ENCODE data around the gene TBC1D7.

The TBC1D7 gene

GRCh38 chr6:13282393-13283069 lies 45.8 kb downstream of the TBC1D7 start:
- no peak overlapping the region for H3K27ac ChIP-seq
- no peak for TF ChIP-seq CTCF (conservative IDR thresholded peaks at IDR 0.05)

GRCh38 chr6:13281686-13282085 lies 46.7 kb downstream of the TBC1D7 start:
- no peak overlapping the region for H3K27ac ChIP-seq
- TF ChIP-seq CTCF (conservative IDR thresholded peaks at IDR 0.05) = no peak

- TF ChIP-seq CTCF (conservative IDR thresholded peaks at IDR 0.05) = no peak
- H3K27ac ChIP-seq = no peak overlapping the region
Measured at GRCh38 chr6:13280254-13280653, 48.1 kb downstream of the TBC1D7 start.

- H3K27ac ChIP-seq = no peak overlapping the region
- no peak for TF ChIP-seq CTCF (conservative IDR thresholded peaks at IDR 0.05)
Measured at GRCh38 chr6:13278991-13279390, 49.3 kb downstream of the TBC1D7 start.

GRCh38 chr6:13278164-13278563 lies 50.2 kb downstream of the TBC1D7 start:
- TF ChIP-seq CTCF (conservative IDR thresholded peaks at IDR 0.05) = 0 out of 2 replicates have a peak, but pooled peaks have one; percentile 7
- H3K27ac ChIP-seq = no peak overlapping the region

- no peak for TF ChIP-seq CTCF (conservative IDR thresholded peaks at IDR 0.05)
- H3K27ac ChIP-seq = no peak overlapping the region
Measured at GRCh38 chr6:13277231-13277630, 51.1 kb downstream of the TBC1D7 start.

GRCh38 chr6:13275435-13275989 lies 52.8 kb downstream of the TBC1D7 start:
- H3K27ac ChIP-seq = no peak overlapping the region
- TF ChIP-seq CTCF (conservative IDR thresholded peaks at IDR 0.05) = no peak

Measured in VCaP (cell line).